WI38 (cell line): ENCODE measurements around the gene LTBR.

ENCODE experiments used
- H3K4me3 ChIP-seq: 2 replicates; pipeline ENCODE4 v1.5.1; 2011; ENCODE audit warnings: low read depth, mild to moderate bottlenecking, control low read depth, low read length
- CTCF ChIP-seq: IDR thresholded peaks from 2 replicates; pipeline ENCODE4 v1.5.1; 2012; ENCODE audit warnings: low read depth, mild to moderate bottlenecking, control low read depth, low read length

The LTBR gene

GRCh38 chr12:6437586-6437985 is 53.6 kb downstream of the LTBR start:
- no peak for TF ChIP-seq CTCF
- no peak overlapping the region for H3K4me3 ChIP-seq

GRCh38 chr12:6438345-6438744 is 54.4 kb downstream of the LTBR start:
- H3K4me3 ChIP-seq = no peak overlapping the region
- TF ChIP-seq CTCF = no peak

- no peak overlapping the region for H3K4me3 ChIP-seq
- no peak for TF ChIP-seq CTCF
These were observed 56.4 kb downstream of the LTBR start for GRCh38 chr12:6440391-6440790.
